ENCODE results near the gene GINS1. TPM values are rescaled to one million over a fixed set of nuclear protein-coding genes. Genes with fewer than 3 reads are reported as not detected.
A peak's percentile ranks its signal among the peaks of the same experiment; 100 is the strongest.

The GINS1 gene
- total and polyA plus RNA-seq, 2 of the 13 experiments (the other 11 are each of a cell fraction or from before 2014, with no cell fraction given), result 14.6 to 59.9 TPM

DNA sequence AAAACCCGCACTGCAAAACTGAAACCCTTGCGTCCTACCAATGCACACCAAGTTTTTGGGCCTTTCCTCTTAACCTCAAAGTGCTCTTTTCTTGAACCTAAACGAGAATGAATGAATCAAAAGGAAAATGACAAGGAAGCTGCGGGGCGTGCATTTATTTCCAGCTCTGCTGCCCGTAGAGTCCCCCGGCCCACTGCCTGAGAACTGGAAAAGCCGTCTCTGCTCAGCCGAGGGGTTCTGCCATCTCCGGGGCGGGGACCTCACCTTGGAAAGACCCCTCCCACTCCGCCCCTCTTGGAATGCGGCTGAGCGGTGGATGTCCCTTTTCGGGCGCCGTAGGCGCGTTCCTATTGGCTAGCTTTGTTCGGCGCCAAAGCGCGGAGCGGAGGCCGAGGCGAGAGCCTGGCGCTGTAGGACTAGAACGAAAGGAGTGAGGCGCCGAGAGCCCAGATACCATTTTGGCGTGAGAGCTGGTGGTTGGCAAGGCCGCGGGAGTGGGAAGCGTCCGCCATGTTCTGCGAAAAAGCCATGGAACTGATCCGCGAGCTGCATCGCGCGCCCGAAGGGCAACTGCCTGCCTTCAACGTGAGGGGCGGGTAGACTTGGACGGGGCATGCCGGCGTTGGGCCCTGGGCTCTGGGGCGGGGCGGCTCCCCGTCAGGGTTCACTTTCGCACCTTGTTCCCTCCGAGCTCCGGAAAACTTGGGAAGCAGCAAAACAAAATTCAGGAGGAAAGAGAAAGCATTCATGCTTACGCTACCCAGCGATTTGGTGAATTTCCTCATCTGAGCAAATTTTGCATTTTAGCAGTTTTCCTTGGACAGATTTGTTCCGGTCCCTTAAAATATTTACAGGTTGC, at the start of gene GINS1 (continued):
- TF ChIP-seq, protein P1, sequence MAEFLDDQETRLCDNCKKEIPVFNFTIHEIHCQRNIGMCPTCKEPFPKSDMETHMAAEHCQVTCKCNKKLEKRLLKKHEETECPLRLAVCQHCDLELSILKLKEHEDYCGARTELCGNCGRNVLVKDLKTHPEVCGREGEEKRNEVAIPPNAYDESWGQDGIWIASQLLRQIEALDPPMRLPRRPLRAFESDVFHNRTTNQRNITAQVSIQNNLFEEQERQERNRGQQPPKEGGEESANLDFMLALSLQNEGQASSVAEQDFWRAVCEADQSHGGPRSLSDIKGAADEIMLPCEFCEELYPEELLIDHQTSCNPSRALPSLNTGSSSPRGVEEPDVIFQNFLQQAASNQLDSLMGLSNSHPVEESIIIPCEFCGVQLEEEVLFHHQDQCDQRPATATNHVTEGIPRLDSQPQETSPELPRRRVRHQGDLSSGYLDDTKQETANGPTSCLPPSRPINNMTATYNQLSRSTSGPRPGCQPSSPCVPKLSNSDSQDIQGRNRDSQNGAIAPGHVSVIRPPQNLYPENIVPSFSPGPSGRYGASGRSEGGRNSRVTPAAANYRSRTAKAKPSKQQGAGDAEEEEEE (CRISPR knock-in tag; IDR thresholded peaks at IDR 0.05; ENCODE audit: borderline replicate concordance), result no peak; the same call in 1 of the 2 replicates
- peak; percentile 86; the same call in 1 of the 2 replicates for TF ChIP-seq ATAD3A (CRISPR knock-in tag; IDR thresholded peaks at IDR 0.05)
- TF ChIP-seq, protein P2, sequence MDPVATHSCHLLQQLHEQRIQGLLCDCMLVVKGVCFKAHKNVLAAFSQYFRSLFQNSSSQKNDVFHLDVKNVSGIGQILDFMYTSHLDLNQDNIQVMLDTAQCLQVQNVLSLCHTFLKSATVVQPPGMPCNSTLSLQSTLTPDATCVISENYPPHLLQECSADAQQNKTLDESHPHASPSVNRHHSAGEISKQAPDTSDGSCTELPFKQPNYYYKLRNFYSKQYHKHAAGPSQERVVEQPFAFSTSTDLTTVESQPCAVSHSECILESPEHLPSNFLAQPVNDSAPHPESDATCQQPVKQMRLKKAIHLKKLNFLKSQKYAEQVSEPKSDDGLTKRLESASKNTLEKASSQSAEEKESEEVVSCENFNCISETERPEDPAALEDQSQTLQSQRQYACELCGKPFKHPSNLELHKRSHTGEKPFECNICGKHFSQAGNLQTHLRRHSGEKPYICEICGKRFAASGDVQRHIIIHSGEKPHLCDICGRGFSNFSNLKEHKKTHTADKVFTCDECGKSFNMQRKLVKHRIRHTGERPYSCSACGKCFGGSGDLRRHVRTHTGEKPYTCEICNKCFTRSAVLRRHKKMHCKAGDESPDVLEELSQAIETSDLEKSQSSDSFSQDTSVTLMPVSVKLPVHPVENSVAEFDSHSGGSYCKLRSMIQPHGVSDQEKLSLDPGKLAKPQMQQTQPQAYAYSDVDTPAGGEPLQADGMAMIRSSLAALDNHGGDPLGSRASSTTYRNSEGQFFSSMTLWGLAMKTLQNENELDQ (CRISPR knock-in tag; IDR thresholded peaks at IDR 0.05; ENCODE audit: borderline replicate concordance), result no peak
- TF ChIP-seq CENPT (CRISPR knock-in tag; IDR thresholded peaks at IDR 0.05; ENCODE audit: low read depth), result peak; percentile 96; the same call in 1 of the 2 replicates
- peak; percentile 94 for TF ChIP-seq ZSCAN9 (CRISPR knock-in tag; IDR thresholded peaks at IDR 0.05; ENCODE audit: borderline replicate concordance)
- peak; percentile 1; the same call in 1 of the 2 replicates for TF ChIP-seq CREB1 (IDR thresholded peaks at IDR 0.05)
- peak; percentile 59 for TF ChIP-seq CREB1 (CRISPR knock-in tag; IDR thresholded peaks at IDR 0.05)
- TF ChIP-seq, protein P3, sequence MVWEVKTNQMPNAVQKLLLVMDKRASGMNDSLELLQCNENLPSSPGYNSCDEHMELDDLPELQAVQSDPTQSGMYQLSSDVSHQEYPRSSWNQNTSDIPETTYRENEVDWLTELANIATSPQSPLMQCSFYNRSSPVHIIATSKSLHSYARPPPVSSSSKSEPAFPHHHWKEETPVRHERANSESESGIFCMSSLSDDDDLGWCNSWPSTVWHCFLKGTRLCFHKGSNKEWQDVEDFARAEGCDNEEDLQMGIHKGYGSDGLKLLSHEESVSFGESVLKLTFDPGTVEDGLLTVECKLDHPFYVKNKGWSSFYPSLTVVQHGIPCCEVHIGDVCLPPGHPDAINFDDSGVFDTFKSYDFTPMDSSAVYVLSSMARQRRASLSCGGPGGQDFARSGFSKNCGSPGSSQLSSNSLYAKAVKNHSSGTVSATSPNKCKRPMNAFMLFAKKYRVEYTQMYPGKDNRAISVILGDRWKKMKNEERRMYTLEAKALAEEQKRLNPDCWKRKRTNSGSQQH (CRISPR knock-in tag; IDR thresholded peaks at IDR 0.05; ENCODE audit: low read depth), result peak; percentile 99
- TF ChIP-seq, protein P4, sequence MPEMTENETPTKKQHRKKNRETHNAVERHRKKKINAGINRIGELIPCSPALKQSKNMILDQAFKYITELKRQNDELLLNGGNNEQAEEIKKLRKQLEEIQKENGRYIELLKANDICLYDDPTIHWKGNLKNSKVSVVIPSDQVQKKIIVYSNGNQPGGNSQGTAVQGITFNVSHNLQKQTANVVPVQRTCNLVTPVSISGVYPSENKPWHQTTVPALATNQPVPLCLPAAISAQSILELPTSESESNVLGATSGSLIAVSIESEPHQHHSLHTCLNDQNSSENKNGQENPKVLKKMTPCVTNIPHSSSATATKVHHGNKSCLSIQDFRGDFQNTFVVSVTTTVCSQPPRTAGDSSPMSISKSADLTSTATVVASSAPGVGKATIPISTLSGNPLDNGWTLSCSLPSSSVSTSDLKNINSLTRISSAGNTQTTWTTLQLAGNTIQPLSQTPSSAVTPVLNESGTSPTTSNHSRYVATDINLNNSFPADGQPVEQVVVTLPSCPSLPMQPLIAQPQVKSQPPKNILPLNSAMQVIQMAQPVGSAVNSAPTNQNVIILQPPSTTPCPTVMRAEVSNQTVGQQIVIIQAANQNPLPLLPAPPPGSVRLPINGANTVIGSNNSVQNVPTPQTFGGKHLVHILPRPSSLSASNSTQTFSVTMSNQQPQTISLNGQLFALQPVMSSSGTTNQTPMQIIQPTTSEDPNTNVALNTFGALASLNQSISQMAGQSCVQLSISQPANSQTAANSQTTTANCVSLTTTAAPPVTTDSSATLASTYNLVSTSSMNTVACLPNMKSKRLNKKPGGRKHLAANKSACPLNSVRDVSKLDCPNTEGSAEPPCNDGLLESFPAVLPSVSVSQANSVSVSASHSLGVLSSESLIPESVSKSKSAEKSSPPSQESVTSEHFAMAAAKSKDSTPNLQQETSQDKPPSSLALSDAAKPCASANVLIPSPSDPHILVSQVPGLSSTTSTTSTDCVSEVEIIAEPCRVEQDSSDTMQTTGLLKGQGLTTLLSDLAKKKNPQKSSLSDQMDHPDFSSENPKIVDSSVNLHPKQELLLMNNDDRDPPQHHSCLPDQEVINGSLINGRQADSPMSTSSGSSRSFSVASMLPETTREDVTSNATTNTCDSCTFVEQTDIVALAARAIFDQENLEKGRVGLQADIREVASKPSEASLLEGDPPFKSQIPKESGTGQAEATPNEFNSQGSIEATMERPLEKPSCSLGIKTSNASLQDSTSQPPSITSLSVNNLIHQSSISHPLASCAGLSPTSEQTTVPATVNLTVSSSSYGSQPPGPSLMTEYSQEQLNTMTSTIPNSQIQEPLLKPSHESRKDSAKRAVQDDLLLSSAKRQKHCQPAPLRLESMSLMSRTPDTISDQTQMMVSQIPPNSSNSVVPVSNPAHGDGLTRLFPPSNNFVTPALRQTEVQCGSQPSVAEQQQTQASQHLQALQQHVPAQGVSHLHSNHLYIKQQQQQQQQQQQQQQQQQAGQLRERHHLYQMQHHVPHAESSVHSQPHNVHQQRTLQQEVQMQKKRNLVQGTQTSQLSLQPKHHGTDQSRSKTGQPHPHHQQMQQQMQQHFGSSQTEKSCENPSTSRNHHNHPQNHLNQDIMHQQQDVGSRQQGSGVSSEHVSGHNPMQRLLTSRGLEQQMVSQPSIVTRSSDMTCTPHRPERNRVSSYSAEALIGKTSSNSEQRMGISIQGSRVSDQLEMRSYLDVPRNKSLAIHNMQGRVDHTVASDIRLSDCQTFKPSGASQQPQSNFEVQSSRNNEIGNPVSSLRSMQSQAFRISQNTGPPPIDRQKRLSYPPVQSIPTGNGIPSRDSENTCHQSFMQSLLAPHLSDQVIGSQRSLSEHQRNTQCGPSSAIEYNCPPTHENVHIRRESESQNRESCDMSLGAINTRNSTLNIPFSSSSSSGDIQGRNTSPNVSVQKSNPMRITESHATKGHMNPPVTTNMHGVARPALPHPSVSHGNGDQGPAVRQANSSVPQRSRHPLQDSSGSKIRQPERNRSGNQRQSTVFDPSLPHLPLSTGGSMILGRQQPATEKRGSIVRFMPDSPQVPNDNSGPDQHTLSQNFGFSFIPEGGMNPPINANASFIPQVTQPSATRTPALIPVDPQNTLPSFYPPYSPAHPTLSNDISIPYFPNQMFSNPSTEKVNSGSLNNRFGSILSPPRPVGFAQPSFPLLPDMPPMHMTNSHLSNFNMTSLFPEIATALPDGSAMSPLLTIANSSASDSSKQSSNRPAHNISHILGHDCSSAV (CRISPR knock-in tag; IDR thresholded peaks at IDR 0.05; ENCODE audit: borderline replicate concordance), result no peak
- TF ChIP-seq NKX3-1 (CRISPR knock-in tag; IDR thresholded peaks at IDR 0.05), result peak; percentile 99
- peak; percentile 83 for TF ChIP-seq RXRA (CRISPR knock-in tag; IDR thresholded peaks at IDR 0.05)
- peak; percentile 99 for TF ChIP-seq SPEN (CRISPR knock-in tag; IDR thresholded peaks at IDR 0.05; ENCODE audit: low read depth)

Measured in HepG2 (cell line).